ENCODE data around the gene LCTL.

Gene LCTL, protein sequence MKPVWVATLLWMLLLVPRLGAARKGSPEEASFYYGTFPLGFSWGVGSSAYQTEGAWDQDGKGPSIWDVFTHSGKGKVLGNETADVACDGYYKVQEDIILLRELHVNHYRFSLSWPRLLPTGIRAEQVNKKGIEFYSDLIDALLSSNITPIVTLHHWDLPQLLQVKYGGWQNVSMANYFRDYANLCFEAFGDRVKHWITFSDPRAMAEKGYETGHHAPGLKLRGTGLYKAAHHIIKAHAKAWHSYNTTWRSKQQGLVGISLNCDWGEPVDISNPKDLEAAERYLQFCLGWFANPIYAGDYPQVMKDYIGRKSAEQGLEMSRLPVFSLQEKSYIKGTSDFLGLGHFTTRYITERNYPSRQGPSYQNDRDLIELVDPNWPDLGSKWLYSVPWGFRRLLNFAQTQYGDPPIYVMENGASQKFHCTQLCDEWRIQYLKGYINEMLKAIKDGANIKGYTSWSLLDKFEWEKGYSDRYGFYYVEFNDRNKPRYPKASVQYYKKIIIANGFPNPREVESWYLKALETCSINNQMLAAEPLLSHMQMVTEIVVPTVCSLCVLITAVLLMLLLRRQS

DNA sequence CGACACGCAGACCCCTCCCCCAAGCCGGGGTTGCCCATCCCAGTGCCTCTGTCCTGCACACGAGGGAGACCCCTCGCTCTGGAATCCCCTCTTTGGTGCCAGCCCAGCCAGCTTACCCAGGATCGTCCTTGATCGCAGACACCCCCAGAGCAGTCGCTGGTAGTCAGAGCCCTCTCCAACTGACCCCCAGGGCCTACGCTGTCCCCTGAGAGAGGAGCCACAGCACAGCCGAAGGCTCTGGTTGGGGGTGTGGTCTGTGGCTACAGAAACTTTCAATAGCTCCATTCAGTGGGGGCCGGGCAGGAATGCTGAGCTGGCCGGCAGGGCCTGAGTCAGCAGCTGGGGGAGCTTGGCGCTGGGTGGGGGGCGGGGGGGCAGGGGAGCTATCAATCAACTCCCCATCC lies at the start of gene LCTL:
Gene LCTL (minus strand): TSS at position 258 of the 404 bp plus-strand sequence. CDS start 633 bp downstream, outside the sequence.
- DNase-seq = no peak

DNA sequence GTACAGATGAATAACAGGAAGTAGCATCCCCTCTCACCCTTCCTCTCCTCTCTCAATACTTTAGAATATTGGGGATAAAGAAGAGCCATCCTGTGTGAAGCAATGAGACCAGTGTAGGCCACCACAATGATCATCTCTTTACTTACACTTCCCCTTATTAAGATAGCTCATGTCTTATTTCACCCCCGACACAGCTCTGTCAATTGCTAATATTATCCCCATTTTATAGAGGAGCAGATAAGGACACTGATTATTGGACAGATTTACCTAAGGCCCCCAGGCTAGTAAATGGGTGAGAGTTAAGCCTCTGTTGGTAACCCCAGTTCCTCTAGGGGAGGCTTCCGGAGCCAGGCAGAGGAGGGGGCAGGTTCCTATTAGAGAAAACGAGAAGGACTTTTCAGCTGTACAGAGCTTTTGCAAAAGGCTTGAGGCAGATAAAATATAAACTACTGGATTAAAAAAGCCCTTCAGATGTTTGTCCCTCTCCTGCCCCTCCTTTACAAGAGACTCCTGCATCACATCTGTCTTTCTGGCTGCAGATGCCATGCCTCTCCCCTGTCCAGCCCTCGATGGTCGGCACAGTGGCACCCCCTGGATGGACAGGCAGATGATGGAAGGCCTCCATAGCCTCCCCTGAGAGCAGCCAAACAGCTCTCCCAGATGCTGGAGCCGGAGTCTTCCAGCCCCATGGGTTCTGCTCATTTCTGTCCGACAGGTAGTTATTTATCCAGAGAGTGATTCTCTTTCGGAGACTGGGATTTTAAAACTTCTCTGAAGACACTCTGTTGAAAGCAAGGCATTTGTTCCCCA lies 49.4 kb upstream of the LCTL start:
- DNase-seq = no peak

- DNase-seq = no peak
Measured at GRCh38 chr15:66614456-66614855, 48.7 kb upstream of the LCTL start.

GRCh38 chr15:66613743-66614142 lies 47.9 kb upstream of the LCTL start:
- DNase-seq = no peak

DNA sequence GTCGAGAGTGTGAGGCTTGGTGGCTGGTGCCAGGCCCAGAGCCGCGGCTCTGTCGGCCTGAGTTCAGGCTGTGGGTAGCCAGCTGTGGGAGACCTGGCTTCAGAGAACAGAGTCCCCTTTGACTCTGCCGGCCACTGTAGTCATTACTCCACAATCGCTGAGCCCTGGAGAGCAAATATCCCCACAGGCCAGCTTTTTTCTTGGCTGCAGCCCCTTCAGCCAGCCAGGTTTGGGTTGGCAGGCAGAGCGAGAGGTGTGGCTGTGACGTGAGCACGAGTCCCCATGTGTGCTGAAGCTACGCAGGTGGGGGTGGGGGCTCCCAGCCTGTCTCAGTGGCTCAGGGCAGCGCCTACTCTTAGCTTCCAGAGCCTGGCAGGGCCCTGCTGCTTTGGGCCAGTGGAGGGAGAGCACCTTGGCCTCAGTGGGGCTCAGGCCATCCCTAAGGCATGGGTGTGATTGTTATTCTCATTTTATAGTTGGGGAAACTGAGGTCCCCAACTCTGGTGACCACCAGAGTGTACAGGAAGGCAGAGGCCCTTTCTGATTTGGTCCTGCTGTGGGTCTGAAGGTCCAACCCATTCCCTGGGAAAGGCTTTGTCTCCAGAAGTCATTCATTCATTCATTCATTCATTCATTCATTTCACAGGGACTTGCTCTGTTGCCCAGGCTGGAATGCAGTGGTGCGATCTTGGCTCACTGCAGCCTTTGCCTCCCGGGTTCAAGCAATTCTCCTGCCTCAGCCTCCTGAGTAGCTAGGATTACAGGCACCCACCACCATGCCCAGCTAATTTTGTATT lies 45.7 kb upstream of the LCTL start:
- DNase-seq = no peak

- DNase-seq = no peak
Measured at GRCh38 chr15:66609876-66610275, 44.1 kb upstream of the LCTL start.

DNA sequence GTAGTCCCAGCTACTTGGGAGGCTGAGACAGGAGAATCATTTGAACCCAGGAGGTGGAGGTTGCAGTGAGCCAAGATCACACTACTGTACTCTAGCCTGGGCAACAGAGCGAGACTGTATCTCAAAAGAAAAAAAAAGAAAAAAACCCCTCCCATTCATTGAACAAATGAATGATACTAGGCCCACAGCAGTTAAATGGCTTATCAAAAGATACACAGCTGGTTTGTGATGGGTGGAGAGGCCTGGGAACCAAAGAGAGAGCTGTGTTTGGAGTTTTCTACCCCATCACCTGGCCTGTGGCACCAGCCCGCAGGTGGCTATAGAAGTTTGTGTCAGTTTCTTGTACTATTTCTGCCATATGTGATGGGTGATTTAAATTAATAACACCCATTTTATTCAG lies 43.1 kb upstream of the LCTL start:
- DNase-seq = no peak

DNA sequence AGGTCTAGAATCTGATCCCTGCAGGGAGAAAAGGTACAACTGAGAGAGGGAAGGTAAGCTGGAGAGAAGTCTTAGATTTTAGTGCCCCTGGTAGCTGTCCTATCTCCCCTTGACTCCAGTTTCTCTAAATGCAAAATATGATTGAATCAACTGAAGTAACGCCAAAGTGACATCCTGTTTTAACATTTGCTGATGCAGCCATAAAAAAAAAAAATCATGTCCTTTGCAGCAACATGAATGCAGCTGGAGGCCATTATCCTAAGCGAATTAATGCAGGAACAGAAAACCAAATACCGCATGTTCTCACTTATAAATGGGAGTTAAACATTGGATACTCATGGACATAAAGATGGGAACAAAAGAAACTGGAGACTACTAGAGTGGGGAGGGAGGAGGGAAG lies 42.4 kb upstream of the LCTL start:
- no peak for DNase-seq

GRCh38 chr15:66603301-66604179 lies 37.7 kb upstream of the LCTL start:
- DNase-seq = peak; percentile 77

- DNase-seq = no peak
Measured at GRCh38 chr15:66601521-66601920, 35.7 kb upstream of the LCTL start.

DNA sequence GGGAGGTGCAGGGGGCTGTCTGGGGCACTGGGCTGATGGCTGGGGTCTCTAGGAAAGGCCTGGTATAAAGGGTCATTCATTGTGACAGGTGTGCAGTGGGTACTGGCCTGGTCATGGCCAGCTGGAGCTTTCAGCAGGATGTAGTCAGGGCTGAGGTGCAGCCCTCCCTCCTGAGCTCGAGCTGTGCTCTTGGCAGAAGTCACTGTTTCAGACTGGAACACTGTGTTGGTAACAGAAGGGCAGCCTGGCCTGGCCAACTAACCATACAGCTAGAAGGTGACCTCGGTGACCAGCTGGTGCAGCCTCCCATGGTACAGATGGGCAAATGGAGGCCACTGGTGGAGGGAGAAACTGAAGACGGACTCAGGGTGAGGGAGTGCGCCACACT lies 34.4 kb upstream of the LCTL start:
- no peak for DNase-seq

DNA sequence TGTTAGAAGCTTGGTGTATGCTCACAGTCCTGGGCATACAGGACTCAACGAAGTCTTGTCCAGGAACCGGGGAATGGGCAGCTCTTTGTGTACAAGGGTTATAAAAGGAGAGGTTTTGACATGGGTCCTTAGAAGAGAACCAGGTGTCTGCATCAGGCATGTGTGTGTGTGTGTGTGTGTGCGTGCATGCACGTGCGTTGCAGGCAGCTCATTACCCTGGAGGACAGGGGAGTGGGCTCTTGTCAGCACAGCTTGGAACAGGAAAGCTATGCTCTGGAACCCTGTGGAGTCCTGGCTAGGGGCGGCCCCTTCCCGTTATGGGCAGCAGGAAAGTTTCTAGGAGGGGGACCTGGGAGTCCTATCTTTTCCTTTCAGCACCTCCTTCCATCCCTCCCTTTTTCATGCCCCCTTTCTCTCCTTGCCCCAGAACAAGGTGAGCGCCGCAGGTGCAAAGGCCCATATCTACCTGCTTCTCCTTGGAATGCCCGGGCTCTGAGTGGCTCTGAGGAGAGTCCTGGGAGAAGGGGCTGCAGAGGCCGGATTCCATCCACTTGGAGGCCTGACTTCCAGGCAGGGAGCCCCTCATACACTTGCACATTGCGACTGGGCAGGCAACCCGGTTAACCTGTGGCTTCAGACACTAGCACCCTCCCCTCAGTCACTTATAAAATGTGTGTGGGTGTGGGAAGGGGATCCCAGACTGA lies 33.9 kb upstream of the LCTL start:
- no peak for DNase-seq

DNA sequence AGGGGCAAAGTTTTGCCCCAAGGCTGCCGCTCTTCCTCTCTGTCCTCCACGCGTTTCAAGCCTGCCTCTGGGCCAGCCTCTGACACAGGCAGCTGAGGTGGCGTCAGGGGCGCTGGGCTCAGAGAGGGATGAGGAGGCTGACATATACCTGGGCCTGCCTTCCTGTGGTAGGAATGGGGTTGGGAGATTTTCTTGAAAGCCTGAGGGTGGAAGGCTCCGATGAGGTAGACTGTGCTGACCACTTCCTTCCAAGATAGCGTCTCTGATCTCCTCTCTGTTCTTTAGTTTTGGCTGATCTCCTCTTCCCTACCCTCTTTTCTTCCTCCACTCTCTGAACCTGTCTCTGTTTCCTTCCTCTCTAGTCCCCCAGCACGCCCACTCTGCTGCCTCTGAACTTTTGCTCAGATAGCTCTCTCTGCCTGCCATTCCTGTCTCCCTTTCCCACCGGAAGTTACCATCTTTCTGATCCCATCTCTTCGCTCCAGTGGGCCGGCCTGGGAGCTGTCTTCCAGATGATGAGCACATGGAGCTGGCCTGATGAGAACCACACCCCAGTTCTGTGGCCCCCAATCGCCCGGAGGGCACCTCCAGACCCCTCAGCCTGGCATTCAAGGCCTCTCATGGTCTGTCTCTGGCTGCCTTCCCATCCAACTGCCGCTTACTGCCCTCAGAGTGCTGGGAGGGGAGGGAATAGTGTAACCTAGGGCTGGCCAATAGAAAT lies 32.5 kb upstream of the LCTL start:
- DNase-seq = no peak

DNA sequence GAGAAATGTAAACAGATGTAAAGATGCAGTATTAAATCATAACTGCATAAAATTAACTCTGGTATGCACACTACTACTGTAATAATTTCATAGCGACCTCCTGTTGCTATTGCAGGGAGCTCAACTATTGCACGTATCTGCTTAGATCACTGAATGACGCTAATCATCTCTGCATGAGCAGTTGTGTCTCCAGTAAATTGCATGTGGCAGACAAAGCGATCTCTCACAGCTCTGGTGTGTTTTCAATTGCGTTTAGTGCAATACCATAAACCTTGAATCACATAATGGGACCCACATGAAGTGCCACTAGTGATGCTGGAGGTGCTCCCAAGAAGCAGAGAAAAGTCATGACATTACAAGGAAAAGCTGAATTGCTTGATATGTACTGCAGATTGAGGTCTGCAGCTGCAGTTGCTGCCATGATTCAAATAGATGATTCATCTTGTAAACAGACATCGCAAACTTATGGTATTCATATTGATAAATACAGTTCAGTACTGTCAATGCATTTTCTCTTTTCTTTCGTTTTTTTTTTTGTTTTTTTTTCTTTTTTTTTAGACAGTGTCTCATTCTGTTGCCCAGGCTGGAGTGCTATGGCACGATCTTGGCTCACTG lies 30.2 kb upstream of the LCTL start:
- DNase-seq = no peak

DNA sequence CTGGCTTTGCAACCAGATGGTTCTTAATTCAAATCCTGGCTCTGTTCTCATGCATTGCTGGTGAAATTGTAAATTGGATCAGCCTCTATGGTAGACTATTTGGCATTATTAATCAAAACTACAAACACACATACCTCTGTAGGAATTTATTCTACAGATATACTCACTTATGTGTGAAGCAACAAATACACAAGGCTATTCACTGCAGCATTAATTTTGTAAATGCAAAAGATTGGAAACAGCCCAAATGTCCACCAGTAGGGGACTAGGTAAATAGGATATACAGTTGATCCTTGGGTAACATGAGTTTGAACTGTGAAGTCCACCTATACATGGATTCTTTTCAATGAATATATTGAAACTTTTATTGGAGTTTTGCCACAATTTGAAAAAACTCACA lies 29.5 kb upstream of the LCTL start:
- no peak for DNase-seq

- no peak for DNase-seq
Measured at GRCh38 chr15:66594836-66595235, 29.0 kb upstream of the LCTL start.

DNA sequence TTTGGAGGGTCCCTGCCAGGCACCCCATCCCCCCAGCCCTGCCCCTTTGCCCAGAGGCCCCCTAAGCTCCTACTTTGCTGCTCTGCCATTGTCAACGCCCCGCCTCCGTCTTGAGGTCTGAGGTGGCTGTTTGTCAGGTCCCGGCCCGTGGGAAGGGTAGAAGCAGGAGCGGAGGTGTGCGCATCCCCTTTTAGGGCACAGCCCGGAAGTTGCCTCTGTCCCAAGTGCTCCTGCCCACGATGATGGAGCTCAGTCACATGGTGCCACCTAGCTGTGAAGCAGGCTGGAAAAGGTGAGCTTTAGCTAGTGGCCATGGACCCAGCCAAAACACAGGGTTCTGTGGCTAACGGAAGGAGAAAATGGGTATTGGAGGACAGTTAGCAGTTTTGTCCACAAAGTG lies 28.5 kb upstream of the LCTL start:
- DNase-seq = no peak

DNA sequence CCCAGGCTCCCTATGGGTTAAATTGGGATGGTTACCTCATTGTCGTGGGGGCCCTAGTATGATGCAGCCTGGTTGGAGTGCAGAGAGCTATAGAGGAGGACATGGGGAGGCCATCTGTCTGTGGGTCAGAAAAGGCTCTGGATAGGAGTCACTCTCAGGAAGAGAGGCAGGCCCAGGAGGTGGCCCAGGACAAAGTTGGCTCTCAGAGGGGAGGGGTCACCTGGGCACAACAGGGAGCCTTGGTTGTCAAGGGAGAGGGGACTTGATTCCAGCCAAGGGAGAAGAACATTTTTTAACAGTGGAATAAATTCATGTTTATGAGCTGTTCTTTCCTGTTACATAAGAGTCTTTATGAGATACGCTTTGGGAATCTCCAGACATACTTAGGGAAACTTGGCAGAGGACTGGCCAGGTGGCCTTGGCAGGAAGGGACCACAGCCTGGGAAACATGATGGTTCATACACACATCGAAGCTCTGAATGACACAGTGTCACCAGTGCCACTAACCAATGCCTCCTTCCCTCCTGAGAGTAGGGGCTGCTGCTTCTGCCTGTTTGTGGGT lies 27.5 kb upstream of the LCTL start:
- no peak for DNase-seq

- no peak for DNase-seq
Measured at GRCh38 chr15:66592505-66593218, 26.9 kb upstream of the LCTL start.
